K562 (cell line): ENCODE measurements around the gene FAM241B. TPM values are rescaled to one million over a fixed set of nuclear protein-coding genes. Genes with fewer than 3 reads are reported as not detected.

Source experiments
- ATAC-seq: fragments of 200-7000 bp; cut with Tn5 transposase; 3 replicates; pipeline ENCODE4 v1.9.1; 2020; ENCODE audit warnings: moderate library complexity
- BruUV-seq: library from RNA; stranded (reverse); fragments of 400-500 nt; replicated peaks from 2 replicates; lab custom pipeline; 2021; lab: Mats Ljungman, UMichigan
- CTCF ChIA-PET: fragments of 300-600 bp; formaldehyde crosslinking; extraction: SDS; loops from one replicate; lab custom pipeline; 2021; ENCODE audit warnings: low intra/inter-chr PET ratio; lab: Yijun Ruan, JAX
- POLR2A ChIA-PET: fragments of 300-600, 350-650 bp; sonication (Branson Sonifier 250); formaldehyde crosslinking; extraction: SDS; loops from one replicate; lab custom pipeline; 2021; ENCODE audit warnings: antibody characterized with exemption, inconsistent platforms; lab: Yijun Ruan, JAX
- DNase-seq, 4 experiments: peaks; one replicate each; pipeline versions ENCODE4 v3.0.0 to v3.0.0-alpha.2; 2011 to 2018; ENCODE audit warnings: low spot score in 3 of 4, mixed read lengths in 3 of 4; ENCODE audit errors: extremely low read depth in 1 of 4
- FAIRE-seq: peaks from 2 replicates; lab custom pipeline; 2011; peaks lifted over from hg19 to GRCh38; lab: Jason Lieb, UNC
- H2AFZ ChIP-seq: 2 replicates; pipeline ENCODE4 v1.6.0; 2011; ENCODE audit warnings: low read depth, low read length, control low read depth, inconsistent platforms
- H3K27ac ChIP-seq: fragments of 200-600 bp; 3 replicates; pipeline ENCODE4 v1.8.0; 2011; ENCODE audit warnings: low read depth, mild to moderate bottlenecking, control low read depth, inconsistent platforms, low read length, moderate library complexity, mixed read lengths; ENCODE audit errors: extremely low read depth
- H3K27me3 ChIP-seq, 2 experiments: fragments of 300-600 bp in 1 of 2; 2 replicates in 1 of 2; 3 replicates in 1 of 2; pipeline versions ENCODE4 v1.6.0 to v1.8.0; 2011; ENCODE audit warnings: inconsistent platforms in 2 of 2, low read length in 2 of 2, mild to moderate bottlenecking in 1 of 2, mixed read lengths in 1 of 2, moderate library complexity in 1 of 2; ENCODE audit not compliant: control insufficient read depth in 2 of 2, insufficient read depth in 2 of 2
- H3K36me3 ChIP-seq: fragments of 300-600 bp; 3 replicates; pipeline ENCODE4 v1.8.0; 2011; ENCODE audit warnings: mild to moderate bottlenecking, low read length, inconsistent platforms; ENCODE audit not compliant: control insufficient read depth, insufficient read depth
- H3K4me1 ChIP-seq, 2 experiments: fragments of 200-600 bp in 1 of 2; replicated peaks in 1 of 2; 2 replicates in 1 of 2; 3 replicates in 1 of 2; pipeline versions ENCODE4 v1.5.1 to v1.8.0; 2011; ENCODE audit warnings: inconsistent platforms in 2 of 2, low read length in 2 of 2, mild to moderate bottlenecking in 1 of 2, mixed read lengths in 1 of 2, moderate library complexity in 1 of 2; ENCODE audit not compliant: control insufficient read depth in 2 of 2, insufficient read depth in 2 of 2
- H3K4me2 ChIP-seq: 2 replicates; pipeline ENCODE4 v1.6.1; 2011; ENCODE audit warnings: low read length, control low read depth, inconsistent platforms, mixed read lengths; ENCODE audit not compliant: insufficient read depth
- H3K4me3 ChIP-seq: fragments of 200-600 bp; sonication (generic), shearing (Covaris generic); 2 replicates; pipeline ENCODE4 v1.5.1; 2016; ENCODE audit warnings: control low read depth, inconsistent platforms
- H3K79me2 ChIP-seq: fragments of 200-600 bp; 3 replicates; pipeline ENCODE4 v1.8.0; 2011; ENCODE audit warnings: low read length, inconsistent platforms; ENCODE audit not compliant: control insufficient read depth, insufficient read depth
- H3K9ac ChIP-seq, 2 experiments: 2 replicates each; pipeline versions ENCODE4 v1.6.0 to v1.6.1; 2011; ENCODE audit warnings: low read depth in 2 of 2, low read length in 2 of 2, control low read depth in 1 of 2, inconsistent platforms in 1 of 2, mild to moderate bottlenecking in 1 of 2, mixed read lengths in 1 of 2; ENCODE audit not compliant: insufficient read depth in 1 of 2
- H3K9me1 ChIP-seq: one replicate; pipeline ENCODE4 v1.6.0; 2011; ENCODE audit warnings: inconsistent platforms, mild to moderate bottlenecking, low read length, moderate library complexity; ENCODE audit not compliant: control insufficient read depth, insufficient read depth
- H3K9me3 ChIP-seq: replicated peaks from 2 replicates; pipeline ENCODE4 v1.5.1; 2011; ENCODE audit warnings: low read depth, low read length, inconsistent platforms; ENCODE audit not compliant: control insufficient read depth, insufficient read depth
- H4K20me1 ChIP-seq: replicated peaks from 2 replicates; pipeline ENCODE4 v1.6.1; 2011; ENCODE audit warnings: low read length, inconsistent platforms, mixed read lengths; ENCODE audit not compliant: control insufficient read depth, insufficient read depth
- BMI1 ChIP-seq: fragments of 150-350 bp; IDR thresholded peaks from 2 replicates; pipeline ENCODE4 v1.6.1; 2014; ENCODE audit warnings: low read length
- SMAD3 ChIP-seq: fragments of 450-650 bp; formaldehyde crosslinking; conservative IDR thresholded peaks from 2 replicates; pipeline ENCODE4 v1.4.0; 2020; ENCODE audit warnings: mild to moderate bottlenecking
- ZNF398 ChIP-seq: fragments of 250-450 bp; sonication (Bioruptor Pico); IDR thresholded peaks from 2 replicates; pipeline ENCODE4 v1.8.0; 2021; ENCODE audit warnings: moderate library complexity, mild to moderate bottlenecking, inconsistent platforms
- ZNF79 ChIP-seq: fragments of 250-450 bp; sonication (Bioruptor Pico); IDR thresholded peaks from 2 replicates; pipeline ENCODE4 v1.4.0; 2020; ENCODE audit warnings: low read depth, mild to moderate bottlenecking, moderate library complexity
- WGBS: fragments of 100-300 bp; shearing (Covaris generic); methylation state at CpG from one replicate; pipeline ENCODE4 v1.1.6; 2016; ENCODE audit warnings: low coverage, mixed read lengths; ENCODE audit not compliant: insufficient coverage; ENCODE audit errors: missing lambda C conversion rate; 5-methylcytosine and 5-hydroxymethylcytosine counted together
- in situ Hi-C: fragments of 300-500 bp; cut with MboI; formaldehyde crosslinking; loops from 4 replicates; pipeline ENCODE4 v1.15.0; 2018; ENCODE audit warnings: inconsistent platforms, mixed read lengths
- intact Hi-C: fragments of 100-400 bp; cut with micrococcal nuclease; formaldehyde crosslinking; loops from 2 replicates; pipeline ENCODE4 v1.14.2; 2022
- polyA plus RNA-seq, 8 experiments: library from polyadenylated mRNA; depleted of rRNA in 4 of 8; stranded (reverse) in 5 of 8; unstranded in 3 of 8; fragments of >200 nt; fragmentation: Nextera tagmentation in 2 of 8; fragmentation: Illumina TruSeq in 1 of 8; extraction: Ambion mirVana in 2 of 8; extraction: Trizol in 1 of 8; gene quantifications; 2 replicates each; pipeline versions ENCODE4 v1.2.1 to v1.2.3, GENCODE V29; 2011 to 2014; ENCODE audit warnings: inconsistent platforms in 1 of 8, missing spikeins in 1 of 8
- total RNA-seq, 7 experiments: library from RNA; depleted of rRNA in 6 of 7; stranded (reverse); fragments of >200 nt in 6 of 7; fragmentation: Illumina TruSeq in 2 of 7; extraction: Trizol in 2 of 7; gene quantifications; 2 replicates each; pipeline versions ENCODE4 v1.2.1 to v1.2.3, GENCODE V29; 2011 to 2021; ENCODE audit warnings: low replicate concordance in 1 of 7
- TF ChIP-seq, protein P1 (sequence below), 3 experiments: IDR thresholded peaks in 2 of 3; conservative IDR thresholded peaks in 1 of 3; 2 replicates each; pipeline ENCODE4 v1.5.1; 2011 to 2012; ENCODE audit warnings: low read length in 3 of 3, mild to moderate bottlenecking in 3 of 3, control low read depth in 2 of 3, improper control_type of control experiment in 1 of 3, inconsistent platforms in 1 of 3, low read depth in 1 of 3, mixed read lengths in 1 of 3, moderate library complexity in 1 of 3; ENCODE audit not compliant: insufficient read depth in 2 of 3

Gene FAM241B
- total and polyA plus RNA-seq, 9 of the 15 experiments (the other 6 are each of a cell fraction or from before 2014, with no cell fraction given), result 1.9 to 11.1 (median 3.0) TPM

- CTCF ChIA-PET, result interaction anchor here (6.1 kb wide), 1 partner anchor 120 kb away, joined by 80 read pairs; no protein-coding TSS in a partner anchor
- H3K9me3 ChIP-seq, result no peaks in the 10 kb centered on the region
- in situ Hi-C loops (loop anchor here (5.0 to 25.0 kb wide), 3 partner anchors 120 to 400 kb away; no protein-coding TSS in a partner anchor), intact Hi-C loops (loop anchor here (5.0 to 10.0 kb wide), 2 partner anchors 210 to 402 kb away; no protein-coding TSS in a partner anchor)
- FAIRE-seq, result no peak
- no peak overlapping the region for H2AFZ ChIP-seq
- H3K27ac ChIP-seq, result no peak overlapping the region
- under 1% methylated on average over 10 of the region's 10 CpGs for WGBS
- no TSS peak for BruUV-seq
- no peaks in the 10 kb centered on the region for H3K9me1 ChIP-seq
- TF ChIP-seq ZNF398, result no peak
- TF ChIP-seq ZNF79 (CRISPR knock-in tag), result no peak
- TF ChIP-seq, protein P1, sequence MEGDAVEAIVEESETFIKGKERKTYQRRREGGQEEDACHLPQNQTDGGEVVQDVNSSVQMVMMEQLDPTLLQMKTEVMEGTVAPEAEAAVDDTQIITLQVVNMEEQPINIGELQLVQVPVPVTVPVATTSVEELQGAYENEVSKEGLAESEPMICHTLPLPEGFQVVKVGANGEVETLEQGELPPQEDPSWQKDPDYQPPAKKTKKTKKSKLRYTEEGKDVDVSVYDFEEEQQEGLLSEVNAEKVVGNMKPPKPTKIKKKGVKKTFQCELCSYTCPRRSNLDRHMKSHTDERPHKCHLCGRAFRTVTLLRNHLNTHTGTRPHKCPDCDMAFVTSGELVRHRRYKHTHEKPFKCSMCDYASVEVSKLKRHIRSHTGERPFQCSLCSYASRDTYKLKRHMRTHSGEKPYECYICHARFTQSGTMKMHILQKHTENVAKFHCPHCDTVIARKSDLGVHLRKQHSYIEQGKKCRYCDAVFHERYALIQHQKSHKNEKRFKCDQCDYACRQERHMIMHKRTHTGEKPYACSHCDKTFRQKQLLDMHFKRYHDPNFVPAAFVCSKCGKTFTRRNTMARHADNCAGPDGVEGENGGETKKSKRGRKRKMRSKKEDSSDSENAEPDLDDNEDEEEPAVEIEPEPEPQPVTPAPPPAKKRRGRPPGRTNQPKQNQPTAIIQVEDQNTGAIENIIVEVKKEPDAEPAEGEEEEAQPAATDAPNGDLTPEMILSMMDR (IDR thresholded peaks at IDR 0.05 in 2 of 3, conservative IDR thresholded peaks at IDR 0.05 in 1 of 3; ENCODE audit: insufficient read depth in 2 of 3, low read depth in 1 of 3, low read length in 3 of 3), result peak in 1 of 3 experiments; percentile 13; a peak in 1 of 6 replicates
- TF ChIP-seq SMAD3 (CRISPR knock-in tag), result no peak
- TF ChIP-seq BMI1, result no peak
- no peaks in the 10 kb centered on the region for H3K79me2 ChIP-seq
- POLR2A ChIA-PET, result interaction anchor here (0.7 to 1.6 kb wide), 6 partner anchors 17 to 153 kb away, joined by 3 to 6 read pairs (median 4); no protein-coding TSS in a partner anchor
- H3K27me3 ChIP-seq, result peaks cover 0 to 45% of the 10 kb centered on the region in 2 experiments; a peak in 2 of 5 replicates
- H4K20me1 ChIP-seq, result no peaks in the 10 kb centered on the region
- no peak overlapping the region for H3K4me2 ChIP-seq
- H3K9ac ChIP-seq, result no peak overlapping the region
- H3K4me3 ChIP-seq, result no peak overlapping the region
- peaks cover 3% of the 10 kb centered on the region; the same call in 1 of the 3 replicates for H3K36me3 ChIP-seq
- no peak for ATAC-seq
- H3K4me1 ChIP-seq, result peaks cover 0 to 3% of the 10 kb centered on the region in 2 experiments; a peak in 1 of 5 replicates
- DNase-seq, result no peak
Measured at GRCh38 chr10:69636626-69637605, 6.9 kb downstream of the FAM241B start.
